Neural cell (in vitro differentiated cells): ENCODE measurements around the gene GLB1L3.

Source experiments
- CTCF ChIP-seq: fragments of 450-650 bp; IDR thresholded peaks from 2 replicates; pipeline ENCODE4 v1.5.1; 2014; ENCODE audit warnings: antibody characterized with exemption, mild to moderate bottlenecking, moderate library complexity; ENCODE audit not compliant: poor library complexity, severe bottlenecking
- POLR2AphosphoS5 ChIP-seq: IDR thresholded peaks from 2 replicates; pipeline ENCODE4 v1.6.1; 2012
- RAD21 ChIP-seq: fragments of 450-650 bp; conservative IDR thresholded peaks from 2 replicates; pipeline ENCODE4 v1.6.1; 2014; ENCODE audit warnings: antibody characterized with exemption, mild to moderate bottlenecking, moderate library complexity
- TAF1 ChIP-seq: IDR thresholded peaks from 2 replicates; pipeline ENCODE4 v1.6.1; 2012; ENCODE audit warnings: low read depth

GRCh38 chr11:134228625-134229024 lies 47.6 kb upstream of the GLB1L3 start:
- TF ChIP-seq CTCF: no peak
- no peak for TF ChIP-seq POLR2AphosphoS5
- TF ChIP-seq TAF1: no peak
- TF ChIP-seq RAD21: no peak
